GM23248 (cell line): ENCODE measurements around the gene RNF207. TPM values are rescaled to one million over a fixed set of nuclear protein-coding genes. Genes with fewer than 3 reads are reported as not detected.
A peak's percentile ranks its signal among the peaks of the same experiment; 100 is the strongest.

Source experiments
- DNase-seq: peaks from one replicate; pipeline ENCODE4 v3.0.0-alpha.2; 2015
- H2AFZ ChIP-seq: fragments of 200-600 bp; sonication (generic); 2 replicates; pipeline ENCODE4 v1.6.1; 2016; ENCODE audit warnings: antibody characterized with exemption
- H3F3A ChIP-seq: fragments of 200-600 bp; sonication (generic); 2 replicates; pipeline ENCODE4 v1.6.1; 2016; ENCODE audit warnings: mild to moderate bottlenecking, antibody characterized with exemption, mixed run types; ENCODE audit not compliant: insufficient read depth
- H3K27ac ChIP-seq: fragments of 200-600 bp; sonication (generic); 2 replicates; pipeline ENCODE4 v1.5.1; 2016; ENCODE audit warnings: mild to moderate bottlenecking
- H3K27me3 ChIP-seq: fragments of 200-600 bp; sonication (generic); replicated peaks from 2 replicates; pipeline ENCODE4 v1.6.1; 2016; ENCODE audit warnings: mild to moderate bottlenecking; ENCODE audit not compliant: insufficient read depth
- H3K36me3 ChIP-seq: fragments of 200-600 bp; sonication (generic); 2 replicates; pipeline ENCODE4 v1.6.1; 2016; ENCODE audit warnings: low read depth, mild to moderate bottlenecking
- H3K4me1 ChIP-seq: fragments of 200-600 bp; sonication (generic); 2 replicates; pipeline ENCODE4 v1.6.1; 2016; ENCODE audit warnings: mild to moderate bottlenecking; ENCODE audit not compliant: insufficient read depth
- H3K4me2 ChIP-seq: fragments of 200-600 bp; sonication (generic); one replicate; pipeline ENCODE4 v1.6.1; 2016; ENCODE audit warnings: mild to moderate bottlenecking; ENCODE audit not compliant: unreplicated experiment
- H3K4me3 ChIP-seq: fragments of 200-600 bp; sonication (generic); 2 replicates; pipeline ENCODE4 v1.5.1; 2016; ENCODE audit warnings: mild to moderate bottlenecking
- H3K79me2 ChIP-seq: fragments of 200-600 bp; sonication (generic); 2 replicates; pipeline ENCODE4 v1.6.1; 2016; ENCODE audit warnings: mild to moderate bottlenecking; ENCODE audit not compliant: insufficient read depth
- H3K9ac ChIP-seq: fragments of 200-600 bp; sonication (generic); 2 replicates; pipeline ENCODE4 v1.6.1; 2016; ENCODE audit warnings: mild to moderate bottlenecking
- H3K9me2 ChIP-seq: fragments of 200-600 bp; sonication (generic); 2 replicates; pipeline ENCODE4 v1.6.1; 2016; ENCODE audit warnings: mixed run types, mild to moderate bottlenecking, moderate library complexity; ENCODE audit not compliant: insufficient read depth
- H3K9me3 ChIP-seq: fragments of 200-600 bp; sonication (generic); one replicate; pipeline ENCODE4 v1.6.1; 2017; ENCODE audit warnings: low read depth
- H4K20me1 ChIP-seq: fragments of 200-600 bp; sonication (generic); 2 replicates; pipeline ENCODE4 v1.6.0; 2016; ENCODE audit not compliant: insufficient read depth
- EZH2 ChIP-seq: fragments of 200-600 bp; sonication (generic); IDR thresholded peaks from 2 replicates; pipeline ENCODE4 v1.6.1; 2018; ENCODE audit warnings: antibody characterized with exemption, mild to moderate bottlenecking; ENCODE audit not compliant: insufficient read depth, poor library complexity, severe bottlenecking
- EZH2phosphoT487 ChIP-seq: fragments of 200-600 bp; sonication (generic); IDR thresholded peaks from 2 replicates; pipeline ENCODE4 v1.6.1; 2018; ENCODE audit warnings: antibody characterized with exemption, moderate library complexity, mild to moderate bottlenecking, low read depth; ENCODE audit not compliant: insufficient read depth
- WGBS, 2 experiments: methylation state at CpG; one replicate each; pipeline ENCODE4 v1.1.6; 2015 to 2017; ENCODE audit warnings: low lambda C conversion rate in 2 of 2, low coverage in 1 of 2; ENCODE audit errors: missing lambda C conversion rate in 2 of 2; 5-methylcytosine and 5-hydroxymethylcytosine counted together
- in situ Hi-C: fragments of 300-500 bp; cut with MboI; formaldehyde crosslinking; loops from 2 replicates; pipeline ENCODE4 v1.15.0; 2020
- polyA plus RNA-seq: library from polyadenylated mRNA; unstranded; fragments of >200 nt; fragmentation: Nextera tagmentation; extraction: Ambion mirVana; gene quantifications from 2 replicates; pipeline ENCODE4 v1.2.1, GENCODE V29; 2016
- total RNA-seq: library from RNA; depleted of rRNA; stranded (reverse); fragments of >200 nt; shearing (Covaris generic); gene quantifications from 2 replicates; pipeline ENCODE4 v1.2.3, GENCODE V29; 2014

RNF207 gene
- total and polyA plus RNA-seq, 2 experiments from 2014 or later, result 8.6 to 30.3 TPM

GRCh38 chr1:6245086-6245868 lies 39.4 kb downstream of the RNF207 start:
- Histone ChIP-seq H2AFZ (no peak overlapping the region), H4K20me1 (no peaks in the 10 kb centered on the region), H3K9ac (no peak overlapping the region), H3F3A (no peaks in the 10 kb centered on the region), H3K9me2 (no peaks in the 10 kb centered on the region), H3K9me3 (no peaks in the 10 kb centered on the region), H3K4me3 (no peak overlapping the region), H3K27ac (no peak overlapping the region), H3K79me2 (no peaks in the 10 kb centered on the region), H3K4me1 (0 out of 2 replicates have a peak, but pooled peaks cover under 1% of the 10 kb centered on the region), H3K36me3 (no peaks in the 10 kb centered on the region), H3K4me2 (no peak overlapping the region), H3K27me3 (peaks cover 23% of the 10 kb centered on the region)
- in situ Hi-C loops, result loop anchor here (5.0 kb wide), 1 partner anchor 97 kb away; no protein-coding TSS in a partner anchor
- TF ChIP-seq EZH2phosphoT487 (no peak), EZH2 (no peak)
- DNase-seq, result peak; percentile 92
- 1 to 6% methylated on average over 53 to 79 of the region's 79 CpGs for WGBS, 2 experiments

- Histone ChIP-seq H2AFZ (no peak overlapping the region), H3K9ac (no peak overlapping the region), H3K4me1 (no peaks in the 10 kb centered on the region), H3K27me3 (peaks cover 23% of the 10 kb centered on the region), H4K20me1 (no peaks in the 10 kb centered on the region), H3K27ac (no peak overlapping the region), H3K4me2 (no peak overlapping the region), H3K9me3 (no peaks in the 10 kb centered on the region), H3F3A (no peaks in the 10 kb centered on the region), H3K4me3 (no peak overlapping the region), H3K9me2 (no peaks in the 10 kb centered on the region), H3K79me2 (no peaks in the 10 kb centered on the region), H3K36me3 (no peaks in the 10 kb centered on the region)
- in situ Hi-C loops, result loop anchor here (5.0 kb wide), 1 partner anchor 96 kb away; no protein-coding TSS in a partner anchor
- no peak for TF ChIP-seq EZH2
- TF ChIP-seq EZH2phosphoT487, result no peak
- WGBS, 2 experiments, result 4 to 6% methylated on average over 36 to 49 of the region's 49 CpGs
- peak; percentile 48 for DNase-seq
Observed at GRCh38 chr1:6245869-6246496, 40.1 kb downstream of the RNF207 start.

- DNase-seq, result peak; percentile 75
- no peak overlapping the region for H2AFZ ChIP-seq
- peaks cover 15% of the 10 kb centered on the region; the same call in 1 of the 2 replicates for H3K27me3 ChIP-seq
- 7% methylated on average over 25 to 30 of the region's 30 CpGs for WGBS, 2 experiments
- no peaks in the 10 kb centered on the region for H3K9me2 ChIP-seq
- no peaks in the 10 kb centered on the region for H3F3A ChIP-seq
- H3K4me3 ChIP-seq, result no peak overlapping the region
- in situ Hi-C loops, result loop anchor here (5.0 kb wide), 1 partner anchor 96 kb away; no protein-coding TSS in a partner anchor
- no peaks in the 10 kb centered on the region for H3K9me3 ChIP-seq
- no peak overlapping the region for H3K27ac ChIP-seq
- H3K9ac ChIP-seq, result no peak overlapping the region
- H3K4me1 ChIP-seq, result no peaks in the 10 kb centered on the region
- no peaks in the 10 kb centered on the region for H4K20me1 ChIP-seq
- no peak overlapping the region for H3K4me2 ChIP-seq
- no peak for TF ChIP-seq EZH2
- TF ChIP-seq EZH2phosphoT487, result no peak
- no peaks in the 10 kb centered on the region for H3K79me2 ChIP-seq
- no peaks in the 10 kb centered on the region for H3K36me3 ChIP-seq
Observed at GRCh38 chr1:6246497-6247467, 40.9 kb downstream of the RNF207 start.

DNA sequence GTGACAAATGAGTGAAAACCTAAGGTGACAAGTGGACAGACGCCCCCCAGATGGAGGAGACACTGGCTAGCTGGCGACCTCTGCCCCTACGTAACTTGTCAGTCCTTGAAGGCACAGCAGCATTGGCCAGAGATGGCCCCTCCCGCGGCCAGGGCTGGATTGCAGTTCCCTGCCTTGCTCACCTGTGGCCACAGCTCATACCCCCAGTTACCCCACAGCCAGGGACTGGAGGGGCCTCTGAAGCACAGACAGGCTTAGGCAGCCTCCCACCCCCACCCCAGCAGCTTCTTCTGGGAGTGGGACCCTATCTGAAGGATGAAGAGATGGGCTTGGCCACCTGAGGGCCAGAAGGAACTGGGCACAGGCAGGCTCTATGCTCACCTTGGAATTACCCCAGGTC lies 41.7 kb downstream of the RNF207 start:
- DNase-seq, result no peak
- Histone ChIP-seq H3K4me2 (no peak overlapping the region), H3K27ac (no peak overlapping the region), H4K20me1 (no peaks in the 10 kb centered on the region), H3F3A (no peaks in the 10 kb centered on the region), H3K4me1 (no peaks in the 10 kb centered on the region), H3K4me3 (no peak overlapping the region), H2AFZ (no peak overlapping the region), H3K9me2 (no peaks in the 10 kb centered on the region), H3K9ac (no peak overlapping the region), H3K9me3 (no peaks in the 10 kb centered on the region), H3K79me2 (no peaks in the 10 kb centered on the region), H3K27me3 (peaks cover 10% of the 10 kb centered on the region; the same call in 1 of the 2 replicates), H3K36me3 (no peaks in the 10 kb centered on the region)
- WGBS, 2 experiments, result 45 to 54% methylated on average over 5 of the region's 5 CpGs
- TF ChIP-seq EZH2, result no peak
- TF ChIP-seq EZH2phosphoT487, result no peak
- in situ Hi-C loops, result loop anchor here (5.0 kb wide), 1 partner anchor 95 kb away; no protein-coding TSS in a partner anchor
